HG02759 (cell line): ENCODE measurements around the gene CWC27.
"Not testable (repeated sequence)": the region's sequence is repeated elsewhere in the genome, so short reads cannot be mapped to it uniquely, and the experiment has no call there.

Experiments
- ATAC-seq: cut with Tn5 transposase; IDR thresholded peaks from one replicate; pipeline ENCODE4 v1.9.1; 2021; ENCODE audit warnings: mild to moderate bottlenecking, moderate library complexity; ENCODE audit not compliant: unreplicated experiment

CWC27 gene

GRCh38 chr5:64786372-64786771 is 17.6 kb downstream of the CWC27 start:
- no peak for ATAC-seq

GRCh38 chr5:64788156-64788555 is 19.4 kb downstream of the CWC27 start:
- ATAC-seq: no peak

GRCh38 chr5:64789457-64789856 is 20.7 kb downstream of the CWC27 start:
- no peak for ATAC-seq

- no peak for ATAC-seq
Measured at GRCh38 chr5:64790210-64790609, 21.5 kb downstream of the CWC27 start.

GRCh38 chr5:64792469-64792868 is 23.7 kb downstream of the CWC27 start:
- no peak for ATAC-seq

- no peak for ATAC-seq
Measured at GRCh38 chr5:64794053-64794770, 25.5 kb downstream of the CWC27 start.

- ATAC-seq: no peak
Measured at GRCh38 chr5:64796301-64796700, 27.6 kb downstream of the CWC27 start.

- ATAC-seq: no peak
Measured at GRCh38 chr5:64800926-64801325, 32.2 kb downstream of the CWC27 start.

GRCh38 chr5:64806537-64806936 is 37.8 kb downstream of the CWC27 start:
- no peak for ATAC-seq

- no peak for ATAC-seq
Measured at GRCh38 chr5:64807520-64807919, 38.8 kb downstream of the CWC27 start.

GRCh38 chr5:64811050-64811640 is 42.4 kb downstream of the CWC27 start:
- ATAC-seq: no peak

GRCh38 chr5:64814073-64814472 is 45.3 kb downstream of the CWC27 start:
- ATAC-seq: peak; percentile 94

GRCh38 chr5:64818245-64818644 is 49.5 kb downstream of the CWC27 start:
- ATAC-seq: no peak

- not testable (repeated sequence) for ATAC-seq
Measured at GRCh38 chr5:64819345-64819744, 50.6 kb downstream of the CWC27 start.

GRCh38 chr5:64822320-64822719 is 53.6 kb downstream of the CWC27 start:
- ATAC-seq: no peak

GRCh38 chr5:64826541-64826940 is 57.8 kb downstream of the CWC27 start:
- no peak for ATAC-seq

- no peak for ATAC-seq
Measured at GRCh38 chr5:64827703-64828102, 59.0 kb downstream of the CWC27 start.

- not testable (repeated sequence) for ATAC-seq
Measured at GRCh38 chr5:64830650-64831049, 61.9 kb downstream of the CWC27 start.

- no peak for ATAC-seq
Measured at GRCh38 chr5:64831996-64832395, 63.3 kb downstream of the CWC27 start.

GRCh38 chr5:64834037-64834436 is 65.3 kb downstream of the CWC27 start:
- no peak for ATAC-seq

- no peak for ATAC-seq
Measured at GRCh38 chr5:64834611-64835010, 65.9 kb downstream of the CWC27 start.

GRCh38 chr5:64835266-64835665 is 66.5 kb downstream of the CWC27 start:
- ATAC-seq: no peak
